NT2/D1 (cell line): ENCODE results near the gene RUNX1.

Source experiments
- YY1 ChIP-seq: IDR thresholded peaks from 2 replicates; pipeline ENCODE4 v1.6.1; 2011; ENCODE audit not compliant: insufficient read length, insufficient read depth
- ZNF274 ChIP-seq: IDR thresholded peaks from 2 replicates; pipeline ENCODE4 v1.6.1; 2011; ENCODE audit warnings: mild to moderate bottlenecking, low read depth, low read length

GRCh38 chr21:35093514-35093913 is 44.4 kb upstream of the RUNX1 start:
- TF ChIP-seq ZNF274 (no peak), YY1 (no peak)
